Measurements from ENCODE around the gene SNX25.
"Not testable (repeated sequence)": the region's sequence is repeated elsewhere in the genome, so short reads cannot be mapped to it uniquely, and the experiment has no call there.

The SNX25 gene

GRCh38 chr4:185232370-185232769 is 23.0 kb downstream of the SNX25 start:
- DNase-seq (ENCODE audit: low spot score) = no peak

GRCh38 chr4:185235119-185235842 is 25.9 kb downstream of the SNX25 start:
- no peak for DNase-seq (ENCODE audit: low spot score)

GRCh38 chr4:185235843-185236503 is 26.6 kb downstream of the SNX25 start:
- peak; percentile 16 for DNase-seq (ENCODE audit: low spot score)

- DNase-seq (ENCODE audit: low spot score) = no peak
These were observed 27.8 kb downstream of the SNX25 start for GRCh38 chr4:185237175-185237574.

- no peak for DNase-seq (ENCODE audit: low spot score)
These were observed 28.9 kb downstream of the SNX25 start for GRCh38 chr4:185238215-185238681.

GRCh38 chr4:185238750-185239149 is 29.4 kb downstream of the SNX25 start:
- DNase-seq (ENCODE audit: low spot score) = no peak

- DNase-seq (ENCODE audit: low spot score) = not testable (repeated sequence)
These were observed 31.1 kb downstream of the SNX25 start for GRCh38 chr4:185240486-185240885.

- no peak for DNase-seq (ENCODE audit: low spot score)
These were observed 33.5 kb downstream of the SNX25 start for GRCh38 chr4:185242749-185243533.

GRCh38 chr4:185243879-185244278 is 34.5 kb downstream of the SNX25 start:
- DNase-seq (ENCODE audit: low spot score) = no peak

GRCh38 chr4:185244763-185245162 is 35.4 kb downstream of the SNX25 start:
- no peak for DNase-seq (ENCODE audit: low spot score)

- no peak for DNase-seq (ENCODE audit: low spot score)
These were observed 37.1 kb downstream of the SNX25 start for GRCh38 chr4:185246453-185246852.

GRCh38 chr4:185247151-185247550 is 37.8 kb downstream of the SNX25 start:
- DNase-seq (ENCODE audit: low spot score) = no peak

- DNase-seq (ENCODE audit: low spot score) = no peak
These were observed 39.1 kb downstream of the SNX25 start for GRCh38 chr4:185248393-185249039.

GRCh38 chr4:185249105-185249504 is 39.7 kb downstream of the SNX25 start:
- no peak for DNase-seq (ENCODE audit: low spot score)

GRCh38 chr4:185254434-185254833 is 45.0 kb downstream of the SNX25 start:
- DNase-seq (ENCODE audit: low spot score) = peak; percentile 52

GRCh38 chr4:185255868-185256267 is 46.5 kb downstream of the SNX25 start:
- DNase-seq (ENCODE audit: low spot score) = no peak

GRCh38 chr4:185256446-185256845 is 47.0 kb downstream of the SNX25 start:
- peak; percentile 30 for DNase-seq (ENCODE audit: low spot score)

- no peak for DNase-seq (ENCODE audit: low spot score)
These were observed 47.7 kb downstream of the SNX25 start for GRCh38 chr4:185257086-185257485.

GRCh38 chr4:185257694-185258093 is 48.3 kb downstream of the SNX25 start:
- no peak for DNase-seq (ENCODE audit: low spot score)

- DNase-seq (ENCODE audit: low spot score) = peak; percentile 44
These were observed 49.3 kb downstream of the SNX25 start for GRCh38 chr4:185258741-185259140.

GRCh38 chr4:185259719-185260118 is 50.3 kb downstream of the SNX25 start:
- DNase-seq (ENCODE audit: low spot score) = no peak

GRCh38 chr4:185261946-185262345 is 52.5 kb downstream of the SNX25 start:
- no peak for DNase-seq (ENCODE audit: low spot score)
